ENCODE results near the gene GRAMD1A.
A peak's percentile ranks its signal among the peaks of the same experiment; 100 is the strongest.

The GRAMD1A gene

GRCh38 chr19:34999498-35000337 is at the start of gene GRAMD1A:
TSS of gene GRAMD1A (plus strand) at chr19:35000323. CDS start at chr19:35000479, 156 bp downstream.
- Histone ChIP-seq H3K4me1 (ENCODE audit: control insufficient read depth in 1 of 2, insufficient read depth in 1 of 2, low read depth in 1 of 2, low read length in 1 of 2) (peaks cover 74 to 84% of the 10 kb centered on the region in 2 experiments), H3K27ac (peak within 1 kb of the TSS; percentile 99), H3K4me3 (ENCODE audit: low read depth in 1 of 2, low read length in 1 of 2) (peak within 1 kb of the TSS; percentile 74 to 97), H3K36me3 (peaks cover 2% of the 10 kb centered on the region), H3K27me3 (no peaks in the 10 kb centered on the region), H3K9me3 (no peaks in the 10 kb centered on the region)
- peak; percentile 38 for TF ChIP-seq CTCF (IDR thresholded peaks at IDR 0.05)

GRCh38 chr19:34953092-34953491 is 47.0 kb upstream of the GRAMD1A start:
- Histone ChIP-seq H3K27ac (no peak overlapping the region), H3K36me3 (no peaks in the 10 kb centered on the region), H3K9me3 (peaks cover 25% of the 10 kb centered on the region), H3K27me3 (no peaks in the 10 kb centered on the region), H3K4me1 (ENCODE audit: control insufficient read depth in 1 of 2, insufficient read depth in 1 of 2, low read depth in 1 of 2, low read length in 1 of 2) (no peaks in the 10 kb centered on the region), H3K4me3 (ENCODE audit: low read depth in 1 of 2, low read length in 1 of 2) (no peak overlapping the region)
- TF ChIP-seq CTCF (IDR thresholded peaks at IDR 0.05): no peak

GRCh38 chr19:34957830-34958751 is 42.0 kb upstream of the GRAMD1A start:
- Histone ChIP-seq H3K36me3 (peaks cover 12% of the 10 kb centered on the region), H3K4me1 (ENCODE audit: control insufficient read depth in 1 of 2, insufficient read depth in 1 of 2, low read depth in 1 of 2, low read length in 1 of 2) (peaks cover 9 to 11% of the 10 kb centered on the region in 2 experiments), H3K9me3 (peaks cover 40% of the 10 kb centered on the region), H3K27ac (no peak overlapping the region), H3K4me3 (ENCODE audit: low read depth in 1 of 2, low read length in 1 of 2) (no peak overlapping the region), H3K27me3 (peaks cover 13% of the 10 kb centered on the region)
- no peak for TF ChIP-seq CTCF (IDR thresholded peaks at IDR 0.05)

- TF ChIP-seq CTCF (IDR thresholded peaks at IDR 0.05): no peak
- Histone ChIP-seq H3K36me3 (peaks cover 12% of the 10 kb centered on the region), H3K4me1 (ENCODE audit: control insufficient read depth in 1 of 2, insufficient read depth in 1 of 2, low read depth in 1 of 2, low read length in 1 of 2) (peaks cover 18 to 19% of the 10 kb centered on the region in 2 experiments), H3K27me3 (peaks cover 22% of the 10 kb centered on the region), H3K9me3 (peaks cover 38% of the 10 kb centered on the region), H3K27ac (no peak overlapping the region), H3K4me3 (ENCODE audit: low read depth in 1 of 2, low read length in 1 of 2) (no peak overlapping the region)
Measured at GRCh38 chr19:34959021-34959420, 41.1 kb upstream of the GRAMD1A start.

GRCh38 chr19:34960103-34960805 is 39.9 kb upstream of the GRAMD1A start:
- H3K9me3 ChIP-seq: peaks cover 38% of the 10 kb centered on the region
- no peak overlapping the region for H3K4me3 ChIP-seq (ENCODE audit: low read depth in 1 of 2, low read length in 1 of 2)
- peaks cover 19 to 21% of the 10 kb centered on the region in 2 experiments for H3K4me1 ChIP-seq (ENCODE audit: control insufficient read depth in 1 of 2, insufficient read depth in 1 of 2, low read depth in 1 of 2, low read length in 1 of 2)
- peaks cover 12% of the 10 kb centered on the region for H3K36me3 ChIP-seq
- H3K27me3 ChIP-seq: peaks cover 34% of the 10 kb centered on the region
- TF ChIP-seq CTCF (IDR thresholded peaks at IDR 0.05): no peak
- no peak overlapping the region for H3K27ac ChIP-seq
